ENCODE results near the gene SLC35F4.

DNA sequence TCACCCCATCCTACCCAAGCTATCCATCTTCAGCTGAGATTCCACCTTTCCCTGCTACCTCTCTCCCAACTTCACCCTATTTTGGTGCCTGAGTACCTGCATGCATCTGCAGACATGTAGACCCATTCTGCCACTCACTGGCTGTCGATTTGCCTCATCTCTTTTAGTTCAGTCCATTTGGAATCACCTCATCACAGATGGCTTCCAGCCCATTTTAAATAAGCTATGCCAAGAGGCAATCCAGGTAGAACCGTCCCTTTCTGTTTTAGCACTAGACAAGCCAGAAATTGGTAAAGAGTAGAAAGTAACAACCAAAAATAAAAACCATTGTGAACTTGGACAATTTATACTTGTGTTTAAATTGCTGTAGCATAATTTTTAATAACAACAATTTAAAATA lies 11.3 kb downstream of the SLC35F4 start:
- TF ChIP-seq, protein P1, sequence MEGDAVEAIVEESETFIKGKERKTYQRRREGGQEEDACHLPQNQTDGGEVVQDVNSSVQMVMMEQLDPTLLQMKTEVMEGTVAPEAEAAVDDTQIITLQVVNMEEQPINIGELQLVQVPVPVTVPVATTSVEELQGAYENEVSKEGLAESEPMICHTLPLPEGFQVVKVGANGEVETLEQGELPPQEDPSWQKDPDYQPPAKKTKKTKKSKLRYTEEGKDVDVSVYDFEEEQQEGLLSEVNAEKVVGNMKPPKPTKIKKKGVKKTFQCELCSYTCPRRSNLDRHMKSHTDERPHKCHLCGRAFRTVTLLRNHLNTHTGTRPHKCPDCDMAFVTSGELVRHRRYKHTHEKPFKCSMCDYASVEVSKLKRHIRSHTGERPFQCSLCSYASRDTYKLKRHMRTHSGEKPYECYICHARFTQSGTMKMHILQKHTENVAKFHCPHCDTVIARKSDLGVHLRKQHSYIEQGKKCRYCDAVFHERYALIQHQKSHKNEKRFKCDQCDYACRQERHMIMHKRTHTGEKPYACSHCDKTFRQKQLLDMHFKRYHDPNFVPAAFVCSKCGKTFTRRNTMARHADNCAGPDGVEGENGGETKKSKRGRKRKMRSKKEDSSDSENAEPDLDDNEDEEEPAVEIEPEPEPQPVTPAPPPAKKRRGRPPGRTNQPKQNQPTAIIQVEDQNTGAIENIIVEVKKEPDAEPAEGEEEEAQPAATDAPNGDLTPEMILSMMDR (IDR thresholded peaks at IDR 0.05; ENCODE audit: poor library complexity): no peak
- no peak for TF ChIP-seq EZH2 (IDR thresholded peaks at IDR 0.05; ENCODE audit: borderline replicate concordance)
